GM19372 (cell line): ENCODE measurements around the gene DUSP8.
"Not testable (repeated sequence)": the region's sequence is repeated elsewhere in the genome, so short reads cannot be mapped to it uniquely, and the experiment has no call there.

Experiments
- ATAC-seq: cut with Tn5 transposase; IDR thresholded peaks from one replicate; pipeline ENCODE4 v1.9.1; 2021; ENCODE audit warnings: mild to moderate bottlenecking, low read depth, moderate library complexity; ENCODE audit not compliant: unreplicated experiment

DUSP8 gene

GRCh38 chr11:1589996-1590395, 17.9 kb upstream of the DUSP8 start:
- no peak for ATAC-seq

- not testable (repeated sequence) for ATAC-seq
These were observed 17.3 kb upstream of the DUSP8 start for GRCh38 chr11:1589191-1589963.

- ATAC-seq, result no peak
These were observed 14.6 kb upstream of the DUSP8 start for GRCh38 chr11:1586699-1587098.

DNA sequence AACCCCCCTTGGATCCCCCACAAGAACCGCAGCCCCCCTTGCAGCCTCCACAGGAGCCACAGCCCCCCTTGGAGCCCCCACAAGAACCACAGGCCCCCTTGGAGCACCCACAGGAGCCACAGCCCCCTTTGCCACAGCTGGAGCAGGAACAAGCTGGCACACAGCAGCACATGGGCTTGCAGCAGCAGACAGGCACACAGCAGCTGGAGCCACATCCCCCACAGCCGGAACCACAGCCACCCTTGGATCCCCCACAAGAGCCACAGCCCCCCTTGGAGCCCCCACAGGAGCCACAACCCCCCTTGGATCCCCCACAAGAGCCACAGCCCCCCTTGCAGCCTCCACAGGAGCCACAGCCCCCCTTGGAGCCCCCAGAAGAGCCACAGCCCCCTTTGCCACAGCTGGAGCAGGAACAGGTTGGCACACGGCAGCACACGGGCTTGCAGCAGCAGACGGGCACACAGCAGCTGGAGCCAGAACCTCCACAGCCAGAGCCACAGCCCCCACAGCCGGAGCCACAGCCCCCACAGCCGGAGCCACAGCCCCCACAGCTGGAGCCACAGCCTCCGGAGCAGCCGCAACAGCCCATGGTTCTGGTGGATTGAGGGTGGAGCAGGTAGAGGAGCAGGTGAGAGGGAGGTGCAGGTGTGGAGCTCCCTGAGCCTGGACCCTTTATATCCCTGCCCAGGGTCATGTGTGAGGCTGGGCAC, 12.7 kb upstream of the DUSP8 start, which contains the start of gene KRTAP5-1:
KRTAP5-1 (minus strand) TSS at position 623 of the 710 bp plus-strand sequence; CDS start at position 589, 34 bp downstream.
- not testable (repeated sequence) for ATAC-seq

DNA sequence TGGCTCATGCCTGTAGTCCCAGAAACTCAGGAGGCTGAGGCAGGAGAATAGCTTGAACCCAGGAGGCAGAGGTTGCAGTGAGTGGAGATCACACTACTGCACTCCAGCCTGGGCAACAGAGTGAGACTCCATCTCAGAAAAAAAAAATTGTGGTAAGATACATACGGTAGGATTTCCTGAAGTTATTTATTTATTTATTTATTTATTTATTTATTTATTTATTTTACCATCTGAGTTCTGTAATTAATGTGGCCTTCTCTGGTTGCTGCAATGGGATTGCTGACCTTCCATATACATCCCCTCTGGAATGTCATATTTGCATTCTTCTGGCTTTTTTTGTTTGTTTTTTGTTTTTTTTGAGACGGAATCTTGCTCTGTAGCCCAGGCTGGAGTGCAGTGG, 10.8 kb upstream of the DUSP8 start:
- not testable (repeated sequence) for ATAC-seq

- ATAC-seq, result no peak
These were observed 9.9 kb upstream of the DUSP8 start for GRCh38 chr11:1581976-1582375.

DNA sequence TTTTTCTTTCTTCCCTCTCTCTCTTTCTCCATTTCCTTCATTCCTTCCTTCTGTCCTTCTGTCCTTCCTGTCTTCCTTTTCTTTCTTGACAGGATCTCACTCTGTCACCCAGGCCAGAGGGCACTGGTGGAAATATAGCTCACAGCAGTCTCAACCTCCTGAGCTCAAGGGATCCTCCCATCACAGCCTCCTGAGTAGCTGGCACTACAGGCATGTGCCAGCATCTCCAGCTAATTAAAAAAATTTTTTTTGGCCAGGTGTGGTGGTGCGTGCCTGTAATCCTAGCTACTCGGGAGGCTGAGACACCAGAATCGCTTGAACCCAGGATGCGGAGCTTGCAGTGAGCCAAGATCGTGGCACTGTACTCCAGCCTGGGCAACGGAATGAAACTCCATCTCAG, 4.8 kb upstream of the DUSP8 start:
- no peak for ATAC-seq

- not testable (repeated sequence) for ATAC-seq
These were observed 3.7 kb upstream of the DUSP8 start for GRCh38 chr11:1575756-1576155.

DNA sequence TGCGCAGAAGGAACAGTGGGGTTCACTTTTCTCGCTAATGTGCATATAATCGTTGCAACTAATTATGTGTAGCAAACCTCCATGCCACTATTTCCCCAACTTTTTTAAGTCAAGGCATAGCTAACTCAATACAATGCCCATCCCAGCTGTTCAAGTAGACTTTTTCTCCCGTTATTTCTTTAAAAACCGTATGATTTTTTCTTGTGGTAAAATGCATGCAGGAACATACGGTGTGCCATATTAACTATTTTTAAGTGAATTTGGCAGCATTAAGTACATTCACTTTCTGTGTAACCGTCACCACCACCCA, 2.8 kb upstream of the DUSP8 start:
- ATAC-seq, result no peak

DNA sequence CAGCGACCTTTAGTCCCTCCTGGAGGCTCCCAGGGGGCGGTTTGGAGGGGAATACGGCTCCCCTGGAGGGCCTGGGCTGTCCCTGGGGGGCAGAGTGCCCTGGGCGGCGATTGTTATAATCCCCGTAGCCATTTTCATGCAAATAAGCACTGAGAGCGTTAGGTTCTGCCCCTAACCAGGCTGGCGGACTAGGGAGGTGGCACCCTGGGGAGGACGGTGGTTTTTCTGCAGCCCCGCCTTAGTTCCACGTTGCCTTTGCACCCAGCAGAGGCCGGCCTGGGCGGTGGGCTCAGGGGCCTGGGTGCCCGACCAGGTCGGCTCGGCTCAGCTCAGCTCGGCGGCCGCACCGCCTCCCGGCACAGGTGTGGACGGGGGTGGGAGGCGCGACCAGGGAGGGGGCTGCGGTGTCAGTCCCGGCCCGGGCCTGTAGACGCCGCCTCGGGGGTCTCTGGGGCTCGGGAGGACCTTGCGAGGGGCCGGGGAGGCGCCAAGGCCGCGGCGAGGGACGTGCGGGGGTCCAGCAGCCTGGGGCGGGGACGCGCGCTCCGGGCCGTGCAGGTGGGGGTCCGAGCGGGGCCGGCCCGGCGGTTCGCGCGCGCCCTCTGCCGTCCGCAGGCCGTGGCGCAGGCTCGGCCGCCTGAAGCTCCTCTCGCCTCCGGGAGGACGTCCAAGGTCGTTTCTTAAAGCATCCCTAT, 2.3 kb upstream of the DUSP8 start:
- peak; percentile 47 for ATAC-seq

DNA sequence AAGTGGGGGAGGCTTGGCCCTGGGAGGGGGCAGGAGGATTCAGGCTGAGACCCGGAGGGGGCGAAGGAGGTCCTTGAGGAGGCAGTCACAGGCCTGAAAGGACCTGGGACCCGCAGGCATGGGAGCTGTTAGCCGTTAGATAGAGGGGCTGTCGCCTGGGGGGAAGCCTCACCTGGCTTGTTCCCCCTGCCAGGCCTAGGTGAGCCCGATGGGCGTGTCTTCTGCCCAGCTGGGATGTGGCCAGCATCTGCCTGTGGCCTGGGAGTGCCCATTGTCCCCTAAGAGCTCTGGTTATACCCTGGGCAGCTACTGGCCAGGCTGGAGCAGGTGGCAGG, 1.8 kb upstream of the DUSP8 start:
- ATAC-seq, result no peak

GRCh38 chr11:1573077-1573902, 1.2 kb upstream of the DUSP8 start:
- ATAC-seq, result no peak

DNA sequence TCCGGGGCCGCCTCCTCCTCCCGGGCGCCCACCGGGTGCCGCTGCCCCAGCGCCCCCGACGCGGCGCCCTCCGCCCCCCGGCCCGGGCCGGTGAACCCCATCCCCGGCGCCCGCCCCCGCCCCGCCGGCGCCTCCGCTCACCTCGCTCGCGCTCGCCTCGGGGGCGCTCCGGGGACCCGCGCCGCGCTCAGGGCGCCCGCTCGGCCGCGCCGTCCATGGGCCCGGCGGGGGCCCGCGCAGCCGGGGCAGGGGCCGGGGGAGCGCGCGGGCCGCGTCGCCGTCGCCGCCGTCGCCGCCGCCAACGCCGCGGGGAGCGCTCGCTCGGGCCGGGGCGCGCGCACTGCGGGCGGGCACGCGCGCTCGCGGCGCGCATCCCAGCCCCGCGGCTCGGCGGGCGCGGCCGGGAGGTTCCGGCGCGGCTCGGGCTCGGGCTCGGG, 293 bp downstream of the DUSP8 start:
- ATAC-seq, result no peak

GRCh38 chr11:1570896-1571759, 943 bp downstream of the DUSP8 start:
- no peak for ATAC-seq

DNA sequence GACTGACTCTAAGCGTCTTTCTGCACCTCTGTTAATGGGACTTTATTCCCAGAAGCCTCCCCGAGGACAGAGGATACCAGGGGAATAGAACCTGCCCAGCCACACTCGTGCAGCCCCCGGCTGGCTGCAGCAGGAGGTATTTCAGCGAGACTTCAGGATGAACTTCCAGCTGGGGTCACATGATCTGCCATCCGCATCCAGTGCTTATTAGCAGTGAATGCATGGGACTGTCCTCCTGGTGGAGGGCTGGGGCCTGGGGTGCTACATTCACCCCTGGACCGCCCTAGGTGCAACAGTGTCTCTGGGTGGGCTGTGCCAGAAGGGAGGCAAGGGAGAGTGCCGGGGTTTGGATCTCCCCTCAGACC, 1.6 kb downstream of the DUSP8 start:
- no peak for ATAC-seq

DNA sequence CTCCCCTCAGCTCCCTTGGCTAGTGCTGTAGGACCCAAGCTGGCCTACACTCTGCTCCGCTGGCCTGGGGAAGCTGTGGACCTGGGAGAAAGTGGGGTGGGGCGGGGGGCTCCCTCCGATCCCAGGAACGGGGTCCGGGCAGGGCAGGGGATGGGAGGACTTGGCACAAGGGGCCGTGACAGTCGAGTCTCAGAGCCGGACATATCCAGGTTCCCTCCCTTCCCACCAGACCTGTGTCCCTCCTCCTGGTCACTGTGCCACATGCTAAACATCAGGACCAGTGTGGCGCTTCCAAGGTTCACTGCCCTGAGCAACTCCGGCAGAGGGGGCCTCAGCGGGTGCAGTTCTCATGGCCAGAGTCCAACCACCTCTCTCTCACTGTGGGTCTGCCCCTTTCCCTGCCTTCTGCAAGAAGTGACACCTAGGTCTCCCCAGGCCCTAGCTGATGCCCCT, 2.0 kb downstream of the DUSP8 start:
- ATAC-seq, result no peak

DNA sequence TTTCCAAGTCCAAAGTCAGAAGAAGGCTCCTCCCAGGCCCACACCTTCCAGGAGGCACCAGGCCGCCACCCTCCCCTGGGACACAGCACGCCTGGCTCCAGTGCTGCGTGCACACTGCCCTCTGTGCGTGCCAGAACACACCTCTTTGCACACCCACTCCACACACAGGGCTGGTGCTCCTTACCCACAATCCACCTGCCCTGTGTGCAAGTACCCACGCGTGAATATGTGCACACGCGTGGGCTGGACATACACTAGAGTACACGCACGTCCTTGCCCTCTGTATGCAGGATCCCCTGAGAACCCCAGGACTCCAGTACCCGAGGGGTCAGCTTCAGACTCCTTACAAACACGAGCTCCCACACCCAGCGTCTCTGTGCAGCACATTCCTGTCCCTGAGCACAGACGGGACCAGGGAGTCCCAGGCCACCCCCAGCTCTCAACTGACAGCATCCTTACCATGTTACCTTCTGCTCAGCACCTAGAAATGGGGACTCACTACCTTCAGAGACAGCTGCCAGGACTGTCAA, 2.8 kb downstream of the DUSP8 start:
- ATAC-seq, result no peak

DNA sequence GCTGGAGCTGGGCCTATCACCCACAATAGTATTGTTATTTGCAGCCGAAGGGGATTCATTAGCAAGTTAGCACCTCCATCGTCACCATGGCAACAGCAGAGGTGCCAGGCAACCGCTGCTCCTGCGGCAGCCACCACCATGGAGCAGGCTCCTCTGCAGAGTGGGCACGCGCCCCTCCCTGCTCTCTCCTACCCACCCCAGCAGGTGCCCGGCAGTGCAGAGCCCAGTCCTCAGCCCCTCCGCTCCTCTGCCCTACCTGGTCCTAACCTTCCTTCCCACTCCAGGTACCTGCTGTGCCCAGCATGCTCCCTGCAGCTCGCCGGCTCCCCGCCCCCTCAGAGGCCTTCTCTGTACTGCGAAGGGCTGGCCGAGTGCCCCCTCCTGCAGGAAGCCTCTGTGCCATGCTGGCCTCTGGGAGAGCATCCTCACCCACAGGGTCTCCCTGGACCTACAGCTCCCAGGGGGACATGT, 3.6 kb downstream of the DUSP8 start:
- ATAC-seq, result no peak

DNA sequence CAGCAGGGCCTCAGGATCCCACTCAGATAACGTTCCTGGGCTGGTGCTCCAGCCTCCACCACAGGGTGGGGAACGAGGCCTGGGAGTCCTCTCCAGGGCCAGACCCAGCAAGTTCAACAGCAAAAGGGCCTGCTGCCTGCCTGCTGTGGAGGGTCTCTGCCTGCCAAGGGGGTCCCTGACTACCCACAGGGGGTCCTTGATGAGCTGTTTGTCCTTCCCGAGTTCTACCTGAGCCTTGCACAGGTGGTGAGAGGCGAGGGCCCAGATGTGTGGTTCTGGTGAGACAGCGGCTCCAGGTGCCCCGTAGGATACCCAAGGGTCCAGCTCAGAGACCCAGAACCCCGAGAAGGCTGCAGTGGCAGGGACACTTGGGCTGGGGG, 4.4 kb downstream of the DUSP8 start:
- no peak for ATAC-seq
